ENCODE measurements around the gene FBXO3.

Gene FBXO3

GRCh38 chr11:33779849-33780528 lies 5.7 kb upstream of the FBXO3 start:
- DNase-seq (ENCODE audit: low read depth in 1 of 2, low spot score in 1 of 2): no peak
- no peak for TF ChIP-seq JUND (IDR thresholded peaks at IDR 0.05; ENCODE audit: low read depth)
- in situ Hi-C loops (cut with HindIII; ENCODE audit: low pct_unique_long_range_greater_than_20kb, low sequenced_read_pairs): no loop called here

GRCh38 chr11:33778675-33779074 lies 4.4 kb upstream of the FBXO3 start:
- no peak for DNase-seq (ENCODE audit: low read depth in 1 of 2, low spot score in 1 of 2)
- TF ChIP-seq JUND (IDR thresholded peaks at IDR 0.05; ENCODE audit: low read depth): no peak
- in situ Hi-C loops (cut with HindIII; ENCODE audit: low pct_unique_long_range_greater_than_20kb, low sequenced_read_pairs): no loop called here

GRCh38 chr11:33777906-33778305 lies 3.6 kb upstream of the FBXO3 start:
- TF ChIP-seq JUND (IDR thresholded peaks at IDR 0.05; ENCODE audit: low read depth): no peak
- in situ Hi-C loops (cut with HindIII; ENCODE audit: low pct_unique_long_range_greater_than_20kb, low sequenced_read_pairs): no loop called here
- no peak for DNase-seq (ENCODE audit: low read depth in 1 of 2, low spot score in 1 of 2)

DNA sequence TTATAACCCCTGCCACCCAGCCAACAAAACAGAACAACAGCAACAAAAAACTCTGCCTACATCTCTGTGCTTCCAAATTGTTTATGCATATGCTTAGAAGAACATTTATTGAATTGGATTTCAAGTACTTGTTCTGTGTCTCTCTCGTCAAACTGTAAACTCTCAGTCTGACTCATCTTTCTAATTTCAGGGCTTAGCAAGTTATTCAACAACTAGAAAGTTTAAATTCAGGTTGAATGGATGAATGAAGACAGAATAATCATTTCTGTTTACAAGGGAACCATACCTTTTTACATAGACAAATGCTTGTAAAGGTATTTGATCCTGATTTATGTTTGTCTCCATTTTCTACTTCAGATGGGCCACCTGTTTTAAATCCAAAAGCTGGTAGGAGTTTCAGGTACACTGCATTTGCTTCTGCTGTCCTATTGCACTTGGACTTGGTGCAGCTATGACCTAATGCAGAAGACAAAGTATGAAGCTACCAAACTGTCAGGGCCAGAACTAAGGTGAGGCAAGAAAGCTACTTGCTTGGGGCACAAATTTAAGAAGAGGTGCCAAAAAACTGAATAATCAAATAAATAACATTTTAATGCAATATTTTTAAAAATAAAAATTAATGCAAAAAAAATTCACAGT lies 1.6 kb upstream of the FBXO3 start:
- in situ Hi-C loops (cut with HindIII; ENCODE audit: low pct_unique_long_range_greater_than_20kb, low sequenced_read_pairs): no loop called here

DNA sequence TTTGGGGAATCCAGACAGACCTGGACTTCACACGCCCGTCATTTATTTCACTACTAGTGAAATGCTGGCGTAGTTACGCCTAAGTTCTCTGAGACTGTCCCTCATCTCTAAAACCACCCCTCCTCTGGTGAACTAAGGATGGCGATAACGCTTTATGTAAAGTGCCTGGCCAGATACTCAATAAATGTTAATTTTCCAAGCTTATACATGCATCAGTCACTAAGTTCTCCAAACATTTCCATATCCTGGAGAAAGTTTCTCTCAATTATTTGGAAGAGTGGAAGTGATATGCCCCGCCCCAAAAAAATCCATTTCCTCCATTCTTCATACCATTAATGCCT lies 1.1 kb upstream of the FBXO3 start:
- no peak for DNase-seq (ENCODE audit: low read depth in 1 of 2, low spot score in 1 of 2)
- no peak for TF ChIP-seq JUND (IDR thresholded peaks at IDR 0.05; ENCODE audit: low read depth)
- in situ Hi-C loops (cut with HindIII; ENCODE audit: low pct_unique_long_range_greater_than_20kb, low sequenced_read_pairs): no loop called here

More for the DNA sequence above, 1.6 kb upstream of the FBXO3 start:
- TF ChIP-seq JUND (IDR thresholded peaks at IDR 0.05; ENCODE audit: low read depth): no peak
- no peak for DNase-seq (ENCODE audit: low read depth in 1 of 2, low spot score in 1 of 2)

- in situ Hi-C loops (cut with HindIII; ENCODE audit: low pct_unique_long_range_greater_than_20kb, low sequenced_read_pairs): no loop called here
Observed at GRCh38 chr11:33774736-33775466, 581 bp upstream of the FBXO3 start.

DNA sequence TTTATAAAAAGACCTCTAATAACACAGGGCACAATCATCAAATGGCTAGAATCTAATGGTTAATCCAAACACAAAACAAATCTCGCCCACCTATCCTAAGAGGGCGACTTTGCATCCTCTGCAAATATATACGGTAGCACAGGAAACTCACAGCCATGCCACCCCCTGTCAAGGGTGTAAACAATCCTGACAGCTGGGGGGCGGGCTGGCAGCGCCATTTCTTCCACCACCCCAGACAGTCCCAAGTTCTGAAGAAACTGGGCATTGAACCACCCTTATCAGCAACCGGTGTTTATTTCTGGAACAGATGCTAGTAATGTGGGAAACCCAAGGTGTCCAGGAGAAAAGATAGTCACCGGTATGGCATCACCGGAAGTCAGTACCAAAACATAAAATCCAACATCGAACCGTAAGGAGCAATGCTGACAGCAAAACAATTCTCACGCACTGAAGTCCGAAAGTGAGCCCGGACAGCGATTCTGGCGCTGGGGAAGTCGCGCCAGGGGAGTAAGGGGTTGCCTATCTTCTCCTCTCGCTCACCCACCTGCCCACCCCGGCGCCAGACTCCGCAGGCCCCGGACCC lies 825 bp downstream of the FBXO3 start:
- TF ChIP-seq JUND (IDR thresholded peaks at IDR 0.05; ENCODE audit: low read depth): no peak
- no peak for DNase-seq (ENCODE audit: low read depth in 1 of 2, low spot score in 1 of 2)
- in situ Hi-C loops (cut with HindIII; ENCODE audit: low pct_unique_long_range_greater_than_20kb, low sequenced_read_pairs): no loop called here

More at GRCh38 chr11:33774736-33775466, 581 bp upstream of the FBXO3 start:
- no peak for TF ChIP-seq JUND (IDR thresholded peaks at IDR 0.05; ENCODE audit: low read depth)
- DNase-seq (ENCODE audit: low read depth in 1 of 2, low spot score in 1 of 2): no peak

DNA sequence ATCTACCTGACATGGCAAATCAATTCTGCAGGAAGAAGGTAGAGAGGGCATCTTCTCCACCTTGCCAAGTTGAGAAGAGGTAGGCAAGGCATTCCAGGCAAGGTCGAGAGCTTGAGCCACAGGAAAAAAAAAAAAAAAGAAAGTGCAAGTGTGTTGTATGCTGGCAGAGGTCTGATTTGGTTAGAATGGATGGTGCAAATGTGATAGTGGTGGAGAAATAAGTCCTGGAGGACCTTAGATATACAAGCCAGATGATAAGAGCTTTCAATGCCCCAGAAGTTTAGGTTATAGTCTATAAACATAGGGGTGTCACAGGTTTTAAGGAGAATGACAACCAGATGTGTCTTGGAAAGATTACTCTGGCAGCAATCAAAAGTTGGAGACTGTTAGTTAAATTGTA lies 1.4 kb downstream of the FBXO3 start:
- TF ChIP-seq JUND (IDR thresholded peaks at IDR 0.05; ENCODE audit: low read depth): no peak
- in situ Hi-C loops (cut with HindIII; ENCODE audit: low pct_unique_long_range_greater_than_20kb, low sequenced_read_pairs): no loop called here
- no peak for DNase-seq (ENCODE audit: low read depth in 1 of 2, low spot score in 1 of 2)

GRCh38 chr11:33772300-33772699 lies 2.0 kb downstream of the FBXO3 start:
- in situ Hi-C loops (cut with HindIII; ENCODE audit: low pct_unique_long_range_greater_than_20kb, low sequenced_read_pairs): no loop called here
- no peak for TF ChIP-seq JUND (IDR thresholded peaks at IDR 0.05; ENCODE audit: low read depth)
- DNase-seq (ENCODE audit: low read depth in 1 of 2, low spot score in 1 of 2): no peak

- DNase-seq (ENCODE audit: low read depth in 1 of 2, low spot score in 1 of 2): no peak
- no peak for TF ChIP-seq JUND (IDR thresholded peaks at IDR 0.05; ENCODE audit: low read depth)
- in situ Hi-C loops (cut with HindIII; ENCODE audit: low pct_unique_long_range_greater_than_20kb, low sequenced_read_pairs): no loop called here
Observed at GRCh38 chr11:33770236-33770635, 4.1 kb downstream of the FBXO3 start.

GRCh38 chr11:33769542-33769941 lies 4.8 kb downstream of the FBXO3 start:
- DNase-seq (ENCODE audit: low read depth in 1 of 2, low spot score in 1 of 2): no peak
- in situ Hi-C loops (cut with HindIII; ENCODE audit: low pct_unique_long_range_greater_than_20kb, low sequenced_read_pairs): no loop called here
- no peak for TF ChIP-seq JUND (IDR thresholded peaks at IDR 0.05; ENCODE audit: low read depth)

DNA sequence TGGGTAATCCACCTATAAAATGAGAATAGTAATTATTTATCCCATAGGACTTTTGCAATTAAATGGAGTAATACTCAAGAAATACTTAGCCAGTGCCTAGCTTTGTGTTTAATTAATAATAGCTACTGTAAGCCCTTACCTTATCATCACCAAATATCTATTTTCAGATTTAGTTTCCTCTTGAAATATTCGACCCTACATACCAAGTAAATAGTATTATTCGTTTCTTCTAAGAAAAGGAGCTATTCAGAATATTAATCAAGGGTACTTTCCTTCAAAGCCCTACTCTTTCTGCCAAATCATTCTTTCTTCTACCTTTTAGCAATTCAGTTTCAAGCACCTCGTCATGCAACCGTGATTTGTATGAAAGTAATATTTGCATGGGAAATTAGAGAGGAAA lies 6.7 kb downstream of the FBXO3 start:
- TF ChIP-seq JUND (IDR thresholded peaks at IDR 0.05; ENCODE audit: low read depth): no peak
- in situ Hi-C loops (cut with HindIII; ENCODE audit: low pct_unique_long_range_greater_than_20kb, low sequenced_read_pairs): no loop called here
- DNase-seq (ENCODE audit: low read depth in 1 of 2, low spot score in 1 of 2): no peak

DNA sequence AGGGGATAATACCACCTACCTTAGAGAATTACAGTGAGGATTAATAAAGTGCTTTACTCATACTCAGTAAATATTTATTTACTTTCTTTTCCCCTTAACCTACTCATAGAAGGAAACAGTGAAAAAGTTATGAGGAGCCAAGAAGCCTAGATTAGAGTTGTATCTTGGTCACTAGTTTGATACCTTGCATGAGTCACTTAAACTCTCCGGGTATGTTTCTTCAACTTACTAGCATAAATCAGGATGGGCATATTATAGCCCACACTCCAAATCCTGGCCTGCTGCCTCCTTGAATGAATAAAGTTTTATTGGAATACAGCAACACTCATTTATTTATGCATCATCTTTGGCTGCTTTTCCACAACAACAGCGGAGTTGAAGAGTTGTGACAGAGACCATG lies 8.2 kb downstream of the FBXO3 start:
- TF ChIP-seq JUND (IDR thresholded peaks at IDR 0.05; ENCODE audit: low read depth): no peak
- in situ Hi-C loops (cut with HindIII; ENCODE audit: low pct_unique_long_range_greater_than_20kb, low sequenced_read_pairs): no loop called here
- no peak for DNase-seq (ENCODE audit: low read depth in 1 of 2, low spot score in 1 of 2)
